CD4-positive, alpha-beta memory T cell (primary cell): ENCODE measurements around the gene CLHC1. TPM values are rescaled to one million over a fixed set of nuclear protein-coding genes. Genes with fewer than 3 reads are reported as not detected.

Experiments used
- CTCF ChIA-PET: fragments of 350-600 bp; sonication (Branson Sonifier 250); formaldehyde crosslinking; loops from one replicate; lab custom pipeline; 2021; ENCODE audit warnings: inconsistent platforms; ENCODE audit not compliant: partially characterized antibody; lab: Charles Lee
- POLR2A ChIA-PET: fragments of 350-600 bp; sonication (Branson Sonifier 250); formaldehyde crosslinking; loops from one replicate; lab custom pipeline; 2021; ENCODE audit not compliant: partially characterized antibody; lab: Charles Lee
- DNase-seq, 5 donors: peaks; one replicate each; pipeline versions ENCODE4 v3.0.0 to v3.0.0-alpha.2; 2020 to 2022; ENCODE audit warnings: mixed read lengths in 1 of 5
- H3K27ac ChIP-seq: one replicate; pipeline ENCODE4 v1.7.0; 2013; ENCODE audit warnings: low read depth, low read length
- H3K27me3 ChIP-seq: 2 replicates; pipeline ENCODE4 v1.7.0; 2013; ENCODE audit warnings: mild to moderate bottlenecking, low read length, moderate library complexity; ENCODE audit not compliant: insufficient read depth
- H3K36me3 ChIP-seq: 2 replicates; pipeline ENCODE4 v1.7.0; 2013; ENCODE audit warnings: mild to moderate bottlenecking, low read length, moderate library complexity; ENCODE audit not compliant: insufficient read depth
- H3K4me1 ChIP-seq: 2 replicates; pipeline ENCODE4 v1.7.0; 2013; ENCODE audit warnings: mild to moderate bottlenecking, low read length, moderate library complexity; ENCODE audit not compliant: insufficient read depth
- H3K4me3 ChIP-seq, 2 donors: one replicate each; pipeline ENCODE4 v1.7.0; 2013; ENCODE audit warnings: low read length in 2 of 2, mild to moderate bottlenecking in 1 of 2
- H3K9me3 ChIP-seq, 2 donors: one replicate each; pipeline ENCODE4 v1.7.0; 2013; ENCODE audit warnings: low read length in 2 of 2, control low read depth in 1 of 2; ENCODE audit not compliant: control insufficient read depth in 1 of 2
- H3K27ac Mint-ChIP-seq, 7 donors: one replicate each; pipeline ENCODE4 v1.8.0; 2020 to 2021; ENCODE audit warnings: mixed read lengths in 7 of 7, mild to moderate bottlenecking in 6 of 7, inconsistent platforms in 3 of 7, moderate library complexity in 3 of 7
- H3K27me3 Mint-ChIP-seq, 2 donors: one replicate each; pipeline ENCODE4 v1.8.0; 2020 to 2021; ENCODE audit warnings: mixed read lengths in 2 of 2
- H3K36me3 Mint-ChIP-seq, 2 donors: one replicate each; pipeline ENCODE4 v1.8.0; 2020 to 2021; ENCODE audit warnings: mixed read lengths in 2 of 2, inconsistent platforms in 1 of 2, mild to moderate bottlenecking in 1 of 2
- H3K4me1 Mint-ChIP-seq, 4 donors: one replicate each; pipeline ENCODE4 v1.8.0; 2020 to 2021; ENCODE audit warnings: mixed read lengths in 4 of 4, mild to moderate bottlenecking in 1 of 4
- H3K4me3 Mint-ChIP-seq, 8 donors: one replicate each; pipeline ENCODE4 v1.8.0; 2020 to 2021; ENCODE audit warnings: mixed read lengths in 8 of 8, mild to moderate bottlenecking in 7 of 8, moderate library complexity in 6 of 8, inconsistent platforms in 3 of 8
- H3K9me3 Mint-ChIP-seq, 8 donors: one replicate each; pipeline ENCODE4 v1.8.0; 2020 to 2021; ENCODE audit warnings: mixed read lengths in 8 of 8, mild to moderate bottlenecking in 5 of 8, inconsistent platforms in 3 of 8, moderate library complexity in 1 of 8
- intact Hi-C: fragments of 100-400 bp; cut with micrococcal nuclease; formaldehyde crosslinking; loops from one replicate; pipeline ENCODE4 v1.15.1; 2023
- polyA plus RNA-seq, 2 donors: library from polyadenylated mRNA; unstranded; fragments of 300-500 nt; fragmentation: Illumina TruSeq; gene quantifications; one replicate each; pipeline ENCODE4 v1.2.3, GENCODE V29; 2021
- total RNA-seq, 2 experiments: library from RNA; stranded (reverse); gene quantifications; one replicate each; pipeline ENCODE4 v1.2.3, GENCODE V29; 2021

The CLHC1 gene
- total and polyA plus RNA-seq, 4 experiments from 2014 or later: 1.0 to 14.2 (median 7.5) TPM

GRCh38 chr2:55155206-55155605 is 76.9 kb downstream of the CLHC1 start:
- no peaks in the 10 kb centered on the region for H3K36me3 Mint-ChIP-seq
- H3K4me1 Mint-ChIP-seq: peaks cover 2 to 8% (median 7%) of the 10 kb centered on the region in 4 donors
- H3K27ac Mint-ChIP-seq: no peak overlapping the region
- intact Hi-C loops: no loop called here
- H3K4me1 ChIP-seq: no peaks in the 10 kb centered on the region
- H3K27me3 ChIP-seq: no peaks in the 10 kb centered on the region
- no peaks in the 10 kb centered on the region for H3K9me3 ChIP-seq
- ChIA-PET POLR2A (no interaction called here), CTCF (no interaction called here)
- H3K36me3 ChIP-seq: no peaks in the 10 kb centered on the region
- no peaks in the 10 kb centered on the region for H3K27me3 Mint-ChIP-seq
- H3K27ac ChIP-seq: no peak overlapping the region
- H3K4me3 ChIP-seq: no peak overlapping the region
- no peaks in the 10 kb centered on the region for H3K9me3 Mint-ChIP-seq
- DNase-seq: no peak
- H3K4me3 Mint-ChIP-seq: no peak overlapping the region

- no peak overlapping the region for H3K27ac ChIP-seq
- Mint-ChIP-seq H3K9me3 (no peaks in the 10 kb centered on the region), H3K4me1 (peaks cover 2 to 8% (median 7%) of the 10 kb centered on the region in 4 donors), H3K27ac (no peak overlapping the region), H3K27me3 (no peaks in the 10 kb centered on the region), H3K4me3 (no peak overlapping the region), H3K36me3 (no peaks in the 10 kb centered on the region)
- intact Hi-C loops: no loop called here
- POLR2A ChIA-PET: no interaction called here
- H3K9me3 ChIP-seq: no peaks in the 10 kb centered on the region
- H3K4me1 ChIP-seq: no peaks in the 10 kb centered on the region
- H3K36me3 ChIP-seq: no peaks in the 10 kb centered on the region
- H3K27me3 ChIP-seq: no peaks in the 10 kb centered on the region
- CTCF ChIA-PET: interaction anchor here (1.1 kb wide), 1 partner anchor 14 kb away, joined by 5 read pairs; no protein-coding TSS in a partner anchor
- no peak overlapping the region for H3K4me3 ChIP-seq
- no peak for DNase-seq
Observed at GRCh38 chr2:55154525-55155030, 77.5 kb downstream of the CLHC1 start.

- Mint-ChIP-seq H3K4me3 (no peak overlapping the region), H3K27me3 (no peaks in the 10 kb centered on the region), H3K4me1 (peaks cover 2 to 8% (median 7%) of the 10 kb centered on the region in 4 donors), H3K9me3 (no peaks in the 10 kb centered on the region), H3K36me3 (no peaks in the 10 kb centered on the region), H3K27ac (no peak overlapping the region)
- Histone ChIP-seq H3K9me3 (no peaks in the 10 kb centered on the region), H3K36me3 (no peaks in the 10 kb centered on the region), H3K27ac (no peak overlapping the region), H3K27me3 (no peaks in the 10 kb centered on the region), H3K4me1 (no peaks in the 10 kb centered on the region), H3K4me3 (no peak overlapping the region)
- ChIA-PET POLR2A (no interaction called here), CTCF (interaction anchor here (0.8 to 1.1 kb wide), 2 partner anchors 11 to 15 kb away, joined by 3 to 5 read pairs; no protein-coding TSS in a partner anchor)
- intact Hi-C loops: no loop called here
- DNase-seq: no peak
Observed at GRCh38 chr2:55153584-55154299, 78.4 kb downstream of the CLHC1 start.

GRCh38 chr2:55152475-55153412 is 79.3 kb downstream of the CLHC1 start:
- Mint-ChIP-seq H3K4me3 (no peak overlapping the region), H3K9me3 (no peaks in the 10 kb centered on the region), H3K27ac (no peak overlapping the region), H3K4me1 (peaks cover 2 to 7% (median 7%) of the 10 kb centered on the region in 4 donors), H3K36me3 (no peaks in the 10 kb centered on the region), H3K27me3 (no peaks in the 10 kb centered on the region)
- ChIA-PET POLR2A (no interaction called here), CTCF (no interaction called here)
- Histone ChIP-seq H3K27ac (no peak overlapping the region), H3K27me3 (no peaks in the 10 kb centered on the region), H3K4me1 (no peaks in the 10 kb centered on the region), H3K9me3 (no peaks in the 10 kb centered on the region), H3K4me3 (no peak overlapping the region), H3K36me3 (no peaks in the 10 kb centered on the region)
- intact Hi-C loops: no loop called here
- DNase-seq: no peak

GRCh38 chr2:55151733-55152433 is 80.2 kb downstream of the CLHC1 start:
- no peak overlapping the region for H3K27ac ChIP-seq
- POLR2A ChIA-PET: no interaction called here
- H3K9me3 Mint-ChIP-seq: no peaks in the 10 kb centered on the region

GRCh38 chr2:55150834-55151233 is 81.3 kb downstream of the CLHC1 start:
- Mint-ChIP-seq H3K4me1 (no peaks in the 10 kb centered on the region), H3K9me3 (peaks cover 0 to 1% (median 0%) of the 10 kb centered on the region in 8 donors), H3K27me3 (no peaks in the 10 kb centered on the region), H3K36me3 (no peaks in the 10 kb centered on the region), H3K4me3 (no peak overlapping the region), H3K27ac (no peak overlapping the region)
- ChIA-PET POLR2A (interaction anchor here (0.6 kb wide), 1 partner anchor 202 kb away, joined by 3 read pairs; no protein-coding TSS in a partner anchor), CTCF (no interaction called here)
- DNase-seq: no peak
- Histone ChIP-seq H3K4me1 (no peaks in the 10 kb centered on the region), H3K36me3 (no peaks in the 10 kb centered on the region), H3K4me3 (no peak overlapping the region), H3K27ac (no peak overlapping the region), H3K9me3 (no peaks in the 10 kb centered on the region), H3K27me3 (no peaks in the 10 kb centered on the region)
- intact Hi-C loops: no loop called here

More at GRCh38 chr2:55151733-55152433, 80.2 kb downstream of the CLHC1 start:
- DNase-seq: no peak
- Mint-ChIP-seq H3K4me3 (no peak overlapping the region), H3K4me1 (peaks cover 0 to 2% (median 1%) of the 10 kb centered on the region in 4 donors), H3K36me3 (no peaks in the 10 kb centered on the region), H3K27me3 (no peaks in the 10 kb centered on the region), H3K27ac (no peak overlapping the region)
- no peaks in the 10 kb centered on the region for H3K36me3 ChIP-seq
- no peaks in the 10 kb centered on the region for H3K4me1 ChIP-seq
- intact Hi-C loops: no loop called here
- CTCF ChIA-PET: no interaction called here
- H3K27me3 ChIP-seq: no peaks in the 10 kb centered on the region
- H3K9me3 ChIP-seq: no peaks in the 10 kb centered on the region
- H3K4me3 ChIP-seq: no peak overlapping the region
